HG03342 (cell line): ENCODE data around the gene SFXN4.
A peak's percentile ranks its signal among the peaks of the same experiment; 100 is the strongest.
"Not testable (repeated sequence)": the region's sequence is repeated elsewhere in the genome, so short reads cannot be mapped to it uniquely, and the experiment has no call there.

Experiments used
- ATAC-seq: cut with Tn5 transposase; IDR thresholded peaks from one replicate; pipeline ENCODE4 v1.9.1; 2021; ENCODE audit warnings: mild to moderate bottlenecking, moderate library complexity; ENCODE audit not compliant: unreplicated experiment

SFXN4 gene

DNA sequence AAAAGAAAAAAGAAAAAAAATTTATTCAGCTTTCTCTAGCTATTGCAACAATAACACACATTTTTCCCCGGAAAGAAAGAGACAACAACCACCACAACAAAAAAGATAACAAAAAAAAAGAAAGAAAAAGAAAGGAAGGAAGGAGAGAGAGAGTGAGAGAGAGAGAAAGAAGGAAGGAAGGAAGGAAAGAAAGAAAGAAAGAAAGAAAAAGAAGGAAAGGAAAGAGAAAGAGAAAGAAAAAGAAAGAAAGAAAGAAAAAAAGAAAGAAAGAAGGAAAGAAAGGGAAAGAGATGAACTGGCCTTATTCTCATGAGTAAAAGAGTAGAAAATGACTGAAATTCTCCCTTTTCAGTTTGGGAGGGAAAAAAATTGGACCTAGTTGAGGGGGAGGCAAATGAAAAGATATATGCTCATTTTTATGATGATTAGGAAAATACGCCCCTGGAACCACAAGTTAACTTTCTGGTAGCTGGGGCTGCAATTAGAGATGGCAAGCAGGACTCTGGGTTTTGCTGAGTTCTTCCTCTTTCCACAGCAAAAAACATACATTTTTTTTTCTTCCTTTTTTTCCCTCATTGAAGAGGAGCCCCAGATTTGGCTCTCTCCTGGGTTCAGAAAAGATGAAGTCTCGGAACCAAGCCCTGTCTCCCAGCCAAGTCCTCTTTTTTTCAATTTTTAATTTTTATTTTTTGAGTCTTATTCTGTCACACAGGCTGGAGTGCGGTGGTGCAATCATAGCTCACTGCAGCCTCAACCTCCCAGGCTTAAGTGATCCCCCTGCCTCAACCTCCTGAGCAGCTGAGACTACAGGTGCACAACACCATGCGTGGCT lies 25.7 kb upstream of the SFXN4 start:
- ATAC-seq: no peak

DNA sequence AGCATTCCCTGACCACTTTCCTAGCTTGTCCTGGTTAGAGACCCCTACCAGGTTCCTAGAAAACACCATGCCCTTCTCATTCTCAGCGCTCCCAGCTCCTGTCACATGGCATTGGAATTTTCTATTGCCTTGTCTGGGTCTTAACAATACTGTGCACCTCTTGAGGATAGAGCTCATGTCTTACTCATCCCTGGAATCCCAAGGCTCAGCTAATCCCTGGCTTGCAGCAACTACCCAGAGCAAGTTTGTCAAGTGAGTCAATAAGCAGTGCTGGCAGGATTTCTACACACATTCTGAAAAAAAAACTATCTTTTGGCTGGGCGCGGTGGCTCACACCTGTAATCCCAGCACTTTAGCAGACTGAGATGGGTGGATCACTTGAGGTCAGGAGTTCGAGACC lies 24.8 kb upstream of the SFXN4 start:
- ATAC-seq: no peak

DNA sequence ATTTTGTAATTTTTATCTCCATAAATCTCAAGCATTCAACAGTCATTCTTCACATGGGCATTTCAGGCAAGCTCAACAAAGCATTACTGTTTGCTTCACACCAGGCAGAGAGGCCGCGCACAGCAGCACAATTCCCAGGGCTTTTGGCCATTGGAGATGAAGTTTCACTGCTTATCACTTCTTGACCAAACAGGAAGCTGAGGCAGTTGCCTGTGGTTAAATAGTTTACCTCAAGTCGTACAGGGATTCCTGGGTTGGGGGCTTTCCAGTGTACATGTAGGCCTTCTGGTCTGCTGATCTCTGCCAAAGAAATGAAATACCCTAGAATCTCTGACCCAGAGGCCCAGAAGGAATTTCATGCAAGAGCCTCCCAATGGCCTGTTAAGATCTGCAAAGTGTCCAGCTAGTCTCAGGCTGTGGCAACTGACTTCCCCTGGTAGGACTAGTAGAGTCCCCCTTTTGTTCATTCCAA lies 24.3 kb upstream of the SFXN4 start:
- ATAC-seq: no peak

DNA sequence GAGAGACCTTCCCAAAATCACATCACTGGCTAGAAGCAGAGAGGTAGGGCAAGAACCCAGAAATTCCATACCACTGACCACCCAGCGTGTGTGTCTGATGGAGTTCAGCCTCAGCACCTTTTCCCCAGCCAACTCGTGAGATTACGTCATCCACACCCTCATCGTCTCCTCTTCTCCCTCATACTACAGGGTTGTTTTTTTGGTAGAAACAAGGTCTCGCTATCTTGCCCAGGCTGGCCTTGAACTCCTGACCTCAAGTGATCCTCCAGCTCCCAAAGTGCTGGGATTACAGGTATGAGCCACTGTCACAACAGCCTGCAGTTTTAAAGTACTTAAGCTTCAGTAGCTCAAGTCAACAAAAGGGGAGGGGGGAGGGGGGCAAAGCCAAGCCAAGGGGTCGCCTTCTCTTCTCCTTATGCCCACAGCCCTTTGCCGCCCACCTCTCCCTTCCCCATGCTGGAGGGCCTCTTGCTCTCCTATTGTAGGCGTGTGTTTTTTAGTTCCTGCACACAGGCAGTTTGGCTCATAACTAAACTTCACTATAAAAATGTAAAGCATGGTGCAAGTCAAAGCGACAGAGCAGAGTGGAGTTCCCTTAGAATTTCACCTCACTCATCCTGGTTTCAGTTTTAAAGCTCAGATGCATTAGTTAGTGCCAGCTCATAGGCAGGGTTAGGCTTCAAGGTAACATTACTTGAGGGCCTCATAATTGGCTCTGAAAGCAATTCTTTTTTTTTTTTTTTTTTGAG lies 18.3 kb upstream of the SFXN4 start:
- no peak for ATAC-seq

DNA sequence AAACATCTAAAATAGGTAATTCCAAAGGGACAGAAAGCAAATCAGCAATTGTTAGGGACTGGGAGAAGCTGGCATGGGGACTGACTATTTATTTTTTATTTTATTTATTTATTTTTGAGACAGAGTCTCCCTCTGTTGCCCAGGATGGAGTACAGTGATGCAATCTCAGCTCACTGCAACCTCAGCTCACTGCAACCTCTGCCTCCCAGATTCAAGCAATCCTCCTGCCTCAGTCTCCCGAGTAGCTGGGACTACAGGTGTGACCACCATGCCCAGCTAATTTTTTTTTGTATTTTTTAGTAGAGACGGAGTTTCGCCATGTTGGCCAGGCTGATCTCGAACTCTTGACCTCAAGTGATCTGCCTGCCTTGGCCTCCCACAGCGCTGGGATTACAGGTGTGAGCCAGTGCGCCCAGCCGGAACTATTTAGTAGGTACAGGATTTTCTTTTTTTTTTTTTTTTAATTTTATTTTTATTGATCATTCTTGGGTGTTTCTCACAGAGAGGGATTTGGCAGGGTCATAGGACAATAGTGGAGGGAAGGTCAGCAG lies 15.4 kb upstream of the SFXN4 start:
- ATAC-seq: not testable (repeated sequence)

DNA sequence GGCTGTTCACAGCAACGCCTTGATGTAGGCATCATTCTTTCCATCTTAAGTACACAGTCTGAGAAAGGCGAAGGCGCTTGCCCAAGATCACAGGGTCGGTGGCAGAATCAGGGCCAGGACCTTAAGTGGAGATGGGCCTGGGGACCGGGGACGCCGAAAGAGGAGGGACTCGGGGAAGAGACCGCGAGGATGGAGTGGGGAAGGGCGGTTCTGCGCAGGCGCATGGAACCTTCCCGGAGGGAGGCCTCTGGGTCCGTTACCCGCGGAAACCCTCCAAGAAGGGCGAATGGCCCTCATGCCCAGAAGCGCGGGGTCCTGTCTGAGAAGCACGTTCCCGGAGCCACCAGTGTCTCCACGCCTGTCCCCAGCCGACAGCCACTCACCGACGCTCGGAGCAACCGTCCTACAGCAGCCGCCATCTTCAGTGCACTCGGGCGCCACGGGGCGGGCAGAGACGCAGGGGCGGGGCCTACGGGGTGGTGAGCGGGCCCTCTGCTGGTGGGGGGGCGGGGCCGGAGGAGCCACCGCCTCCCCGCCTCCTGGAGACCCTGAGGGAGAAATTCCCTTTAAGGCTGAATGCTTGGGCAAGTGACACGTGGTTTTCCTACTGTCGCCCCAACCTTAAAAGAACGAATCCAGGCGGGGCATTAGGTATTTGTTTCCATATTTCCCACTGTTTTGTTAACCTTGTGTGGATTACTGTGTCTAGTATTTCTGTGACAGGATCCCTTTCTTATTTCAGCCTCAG lies 13.0 kb upstream of the SFXN4 start, which contains the start of gene PRDX3:
PRDX3 (minus strand) TSS at position 441 of the 748 bp plus-strand sequence; CDS start at position 419, 22 bp downstream.
- ATAC-seq: peak; percentile 93

DNA sequence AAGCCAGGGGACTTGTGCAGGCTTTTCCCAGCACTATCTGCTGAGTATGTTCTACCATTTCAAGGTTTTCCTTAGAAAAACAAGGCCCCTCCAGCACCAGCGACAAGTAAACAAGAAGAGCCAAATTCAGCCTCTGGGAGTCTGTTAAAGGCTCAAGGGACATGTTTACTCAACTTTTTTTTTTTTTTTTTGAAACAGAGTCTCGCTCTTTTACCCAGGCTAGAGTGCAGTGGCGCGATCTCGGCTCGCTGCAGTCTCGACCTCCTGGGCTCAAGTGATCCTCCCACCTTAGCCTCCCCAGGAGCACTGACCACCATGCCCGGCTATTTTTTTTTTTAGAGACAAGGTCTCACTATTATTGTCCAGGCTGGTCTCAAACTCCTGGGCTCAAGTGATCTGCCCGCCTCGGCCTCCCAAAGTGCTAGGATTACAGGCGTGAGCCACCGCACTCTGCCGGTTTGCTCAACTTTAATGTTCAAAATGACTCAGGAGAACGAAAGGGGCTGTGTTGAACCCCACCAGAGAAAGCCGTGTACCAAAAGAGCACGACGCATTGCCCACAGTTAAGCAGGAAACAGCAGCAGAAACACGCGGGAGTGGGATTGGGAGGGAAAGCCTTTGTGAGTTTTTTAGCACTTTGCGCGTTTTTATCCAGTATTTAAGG lies 12.3 kb upstream of the SFXN4 start:
- ATAC-seq: peak; percentile 18

DNA sequence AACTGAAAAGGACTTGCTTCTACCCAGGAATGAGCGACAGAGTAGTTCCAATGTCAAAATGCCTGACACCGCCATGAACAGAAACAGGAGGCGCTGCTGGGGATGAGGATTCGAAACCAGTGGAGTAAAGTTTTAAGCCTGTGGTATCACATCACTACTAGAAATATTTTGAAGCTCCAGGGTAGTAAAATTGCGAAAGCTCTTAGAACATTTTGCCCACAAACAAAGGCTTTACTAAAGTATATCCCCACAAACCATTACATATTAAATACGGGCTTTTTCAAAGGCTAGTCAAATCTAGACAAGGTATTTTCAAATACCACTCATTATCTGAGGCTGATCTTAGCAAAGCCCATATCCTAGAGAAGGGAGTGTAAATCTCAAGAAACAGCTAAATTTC lies 10.7 kb upstream of the SFXN4 start:
- ATAC-seq: no peak

DNA sequence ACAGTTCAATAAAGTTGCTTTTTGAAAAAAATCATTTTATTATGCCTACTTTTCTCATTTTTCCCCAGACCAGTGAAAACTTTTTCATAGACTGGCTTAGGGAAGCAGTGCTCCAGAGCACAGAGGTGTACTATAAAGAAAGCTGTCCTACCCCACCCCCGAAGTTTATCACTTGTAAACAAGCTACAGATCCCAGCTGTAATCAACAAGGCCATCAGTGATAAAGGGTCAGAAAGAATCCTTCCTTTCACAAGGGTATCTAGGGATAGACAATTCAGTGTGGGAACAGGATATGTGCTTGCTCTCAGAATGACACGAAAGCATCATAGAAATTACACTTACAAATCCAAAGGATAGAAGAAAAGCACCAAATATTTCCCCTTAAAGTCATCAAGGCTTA lies 8.6 kb upstream of the SFXN4 start:
- ATAC-seq: no peak

DNA sequence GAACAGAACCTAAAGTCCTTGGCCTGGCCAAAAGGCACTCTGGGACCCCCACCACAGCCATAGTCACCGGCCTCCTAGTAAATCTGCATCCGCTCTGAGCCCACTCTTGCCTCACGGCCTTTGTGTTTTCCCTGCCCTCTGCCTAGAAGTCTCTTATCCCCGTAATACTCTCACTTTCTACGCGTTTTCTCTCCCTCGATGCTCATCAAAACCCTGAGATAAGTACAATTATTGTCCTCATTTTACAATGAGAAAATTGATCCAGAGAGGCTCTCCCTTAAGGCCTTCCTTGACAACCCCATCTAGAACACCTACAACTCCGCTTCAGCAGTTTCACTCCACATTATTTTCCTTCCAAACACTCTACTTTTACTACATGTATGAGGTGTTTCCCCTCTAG lies 1.5 kb upstream of the SFXN4 start:
- no peak for ATAC-seq

DNA sequence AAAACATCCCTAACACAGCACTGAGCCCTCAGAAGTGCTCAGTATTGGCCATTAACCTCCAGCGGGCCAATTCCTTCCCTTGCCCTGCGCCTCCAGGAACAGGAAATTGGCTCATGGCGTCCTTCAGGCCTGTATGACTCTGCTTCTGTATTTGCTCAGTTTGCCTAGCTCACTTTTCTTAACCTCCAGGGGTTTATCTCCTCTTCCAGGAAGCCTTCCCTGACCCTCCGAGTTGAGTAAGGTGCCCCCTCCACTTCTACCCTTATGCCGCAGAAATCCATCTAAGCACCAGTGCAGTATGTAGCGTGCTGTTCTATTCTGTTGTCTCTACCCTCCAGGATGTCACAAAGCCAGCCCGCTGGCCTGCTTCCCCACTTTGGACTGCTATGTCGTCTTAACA lies 1.1 kb upstream of the SFXN4 start:
- ATAC-seq: no peak

DNA sequence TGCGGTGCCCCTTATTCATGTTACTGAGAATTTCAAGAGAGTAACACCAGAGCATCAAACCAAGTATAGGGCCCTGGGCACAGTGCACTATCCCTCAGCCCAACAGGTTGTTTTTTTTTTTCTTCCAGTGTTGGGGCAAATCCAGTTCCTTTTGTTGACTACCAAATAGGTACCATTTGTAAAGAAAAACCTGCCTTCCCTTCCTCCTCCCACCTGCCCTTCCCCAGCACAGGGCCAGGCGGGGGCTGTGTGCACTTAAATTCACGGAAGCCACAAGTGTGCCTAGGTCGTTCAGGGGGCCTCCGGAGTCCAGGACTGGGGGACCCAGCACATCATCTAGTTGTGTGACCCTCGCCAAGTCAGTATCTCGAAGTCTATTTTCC lies 595 bp upstream of the SFXN4 start:
- ATAC-seq: peak; percentile 7

DNA sequence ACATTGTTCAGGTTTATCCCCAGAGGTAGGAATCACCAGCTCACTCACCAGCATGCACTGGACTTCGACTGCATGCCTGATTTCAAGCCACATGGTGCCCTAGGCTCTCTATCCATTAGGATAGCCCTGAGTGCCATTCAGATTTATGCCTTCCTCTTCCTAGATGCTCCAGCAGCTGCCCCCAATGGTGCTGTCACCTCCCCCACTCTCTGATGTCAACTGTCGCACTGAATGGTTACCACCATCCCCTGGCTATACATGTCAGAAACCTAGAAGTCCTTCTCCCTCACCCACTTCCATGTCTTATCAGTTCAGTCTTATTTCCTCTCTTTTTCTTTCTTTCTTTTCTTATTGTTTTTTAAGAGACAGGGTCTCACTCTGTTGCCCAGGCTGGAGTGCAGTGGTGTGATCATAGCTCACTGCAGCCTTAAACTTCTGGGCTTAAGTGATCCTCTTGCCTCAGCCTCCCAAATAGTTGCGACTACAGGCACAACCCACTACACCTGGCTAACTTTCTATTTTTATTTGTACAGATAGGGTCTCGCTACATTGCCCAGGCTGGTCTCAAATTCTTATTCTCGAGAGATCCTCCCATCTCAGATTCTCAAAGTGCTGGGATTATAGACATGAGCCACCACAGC lies 2.9 kb downstream of the SFXN4 start:
- no peak for ATAC-seq

DNA sequence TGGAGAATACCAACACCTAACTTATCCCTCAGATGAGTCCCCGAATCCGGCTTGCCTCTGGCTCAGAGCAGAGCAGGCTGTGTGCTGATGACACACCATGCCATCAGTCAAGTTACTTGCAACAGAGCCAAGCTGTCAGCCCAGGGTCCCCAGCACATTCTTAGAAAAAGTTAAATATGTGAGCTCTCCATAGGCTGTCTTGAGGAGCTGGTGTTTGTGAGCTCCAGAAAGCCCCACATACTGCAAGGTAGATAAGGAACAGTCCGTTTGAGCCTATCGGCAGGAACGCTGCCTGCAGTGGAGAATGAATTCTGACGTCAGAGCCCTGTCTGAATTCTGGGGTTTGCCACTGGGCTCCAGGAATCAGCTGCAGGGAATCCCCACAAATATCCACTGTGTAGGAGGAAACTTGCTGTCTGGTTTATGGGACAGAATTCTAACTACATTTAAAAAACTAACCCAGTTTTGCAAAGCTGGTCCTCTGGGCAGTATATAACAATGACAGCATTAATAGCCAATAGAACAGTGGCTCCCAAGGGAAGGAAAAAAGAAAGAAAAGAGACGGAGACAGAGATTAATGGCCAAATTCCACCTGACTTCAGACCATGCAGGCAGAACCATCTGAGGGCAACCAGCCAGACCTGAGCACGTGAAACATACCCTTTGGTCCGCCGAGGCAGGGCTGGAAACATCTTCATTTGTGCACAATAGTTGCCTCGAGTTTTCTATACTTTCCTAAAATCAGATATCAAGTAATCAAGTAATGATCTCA lies 3.6 kb downstream of the SFXN4 start:
- ATAC-seq: no peak

DNA sequence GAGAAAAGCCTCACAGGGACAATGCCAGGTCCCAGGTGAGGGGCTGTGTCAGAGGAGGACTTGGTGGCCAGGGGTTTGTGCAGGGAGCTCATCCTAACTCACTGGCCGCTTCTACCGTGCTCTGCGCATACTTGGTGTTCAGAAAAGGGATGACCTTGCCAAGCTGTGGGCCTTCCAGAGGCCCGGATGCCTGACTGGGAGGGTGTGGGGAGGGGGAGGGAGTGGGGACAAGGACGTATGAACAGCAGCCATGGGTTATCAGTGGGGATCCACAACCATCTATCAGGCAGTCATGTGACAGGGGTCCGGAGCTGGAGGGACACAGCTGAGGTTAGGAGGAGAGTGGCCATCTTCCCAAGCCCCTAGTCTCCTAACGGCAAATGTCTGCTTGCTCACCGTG lies 6.2 kb downstream of the SFXN4 start:
- no peak for ATAC-seq

DNA sequence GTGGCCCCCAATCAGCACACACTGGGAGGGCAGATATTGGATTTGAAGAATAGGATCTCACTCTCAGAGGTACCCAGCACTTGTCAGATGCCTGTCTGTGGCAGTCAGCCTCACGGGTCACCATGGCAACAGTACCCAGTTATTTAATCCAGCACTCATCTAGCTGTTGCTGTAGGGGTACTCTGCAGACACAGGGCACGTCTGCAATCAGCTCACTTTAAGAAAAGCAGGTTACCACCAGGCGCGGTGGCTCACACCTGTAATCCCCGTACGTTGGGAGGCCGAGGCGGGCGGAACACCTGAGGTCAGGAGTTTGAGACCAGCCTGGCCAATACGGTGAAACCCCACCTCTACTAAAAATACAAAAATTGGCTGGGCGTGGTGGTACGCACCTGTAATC lies 11.9 kb downstream of the SFXN4 start:
- ATAC-seq: no peak

DNA sequence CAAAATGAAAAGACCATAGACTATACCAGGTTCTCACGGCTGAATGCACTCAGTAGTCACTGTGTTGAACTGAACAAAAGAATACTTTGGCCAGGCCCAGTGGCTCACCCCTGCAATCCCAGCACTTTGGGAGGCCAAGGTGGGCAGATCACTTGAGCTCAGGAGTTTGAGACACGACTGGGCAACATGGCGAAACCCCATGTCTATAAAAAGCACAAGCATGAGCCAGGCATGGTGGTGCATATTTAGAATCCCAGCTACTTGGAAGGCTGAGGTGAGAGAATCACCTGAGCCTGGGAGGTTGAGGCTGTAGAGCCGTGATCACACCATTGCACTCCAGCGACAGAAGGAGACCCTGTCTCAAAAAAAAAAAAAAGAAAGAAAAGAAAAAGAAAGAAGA lies 12.5 kb downstream of the SFXN4 start:
- ATAC-seq: no peak

DNA sequence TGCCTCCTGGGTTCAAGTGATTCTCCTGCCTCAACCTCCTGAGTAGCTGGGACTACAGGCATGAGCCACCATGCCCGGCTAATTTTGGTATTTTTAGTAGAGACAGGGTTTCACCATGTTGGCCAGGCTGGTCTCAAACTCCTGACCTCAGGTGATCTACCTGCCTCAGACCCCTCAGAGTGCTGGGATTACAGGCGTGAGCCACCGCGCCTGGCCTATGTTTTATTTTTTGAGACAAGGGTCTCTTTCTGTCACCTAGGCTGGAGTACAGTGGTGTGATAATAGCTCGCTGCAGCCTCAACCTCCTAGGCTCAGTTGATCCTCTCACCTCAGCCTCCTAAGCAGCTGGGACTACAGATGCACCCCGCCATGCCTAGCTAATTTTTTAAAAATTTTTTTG lies 13.9 kb downstream of the SFXN4 start:
- ATAC-seq: not testable (repeated sequence)

DNA sequence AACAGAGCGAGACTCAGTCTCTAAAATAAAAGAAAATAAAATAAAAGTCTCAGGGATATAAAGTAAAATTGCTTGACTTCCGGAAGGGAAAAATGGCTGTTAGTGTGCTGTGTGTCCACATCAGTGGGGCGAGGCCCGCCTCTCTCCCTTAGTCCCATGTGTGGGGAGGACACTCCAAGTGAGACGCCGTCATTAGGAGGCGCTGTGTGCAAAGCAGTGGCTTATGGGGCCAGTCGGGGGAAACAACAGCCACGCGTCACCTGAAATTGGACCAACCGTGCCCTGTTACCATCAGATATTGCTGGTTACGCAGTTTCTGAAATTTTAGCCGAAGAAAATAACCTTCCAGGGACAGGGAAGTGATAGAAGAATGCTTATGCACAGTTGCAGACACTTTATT lies 15.8 kb downstream of the SFXN4 start:
- ATAC-seq: no peak
